SKM-1 treated with dmso at 0.1 percent for 144 hours (cell line): ENCODE measurements around the gene STX3.
"Not testable (repeated sequence)": the region's sequence is repeated elsewhere in the genome, so short reads cannot be mapped to it uniquely, and the experiment has no call there.

Experiments used
- DNase-seq: peaks from one replicate; lab custom pipeline; 2025; ENCODE audit not compliant: unreplicated experiment; lab: John Stamatoyannopoulos, UW

The STX3 gene

DNA sequence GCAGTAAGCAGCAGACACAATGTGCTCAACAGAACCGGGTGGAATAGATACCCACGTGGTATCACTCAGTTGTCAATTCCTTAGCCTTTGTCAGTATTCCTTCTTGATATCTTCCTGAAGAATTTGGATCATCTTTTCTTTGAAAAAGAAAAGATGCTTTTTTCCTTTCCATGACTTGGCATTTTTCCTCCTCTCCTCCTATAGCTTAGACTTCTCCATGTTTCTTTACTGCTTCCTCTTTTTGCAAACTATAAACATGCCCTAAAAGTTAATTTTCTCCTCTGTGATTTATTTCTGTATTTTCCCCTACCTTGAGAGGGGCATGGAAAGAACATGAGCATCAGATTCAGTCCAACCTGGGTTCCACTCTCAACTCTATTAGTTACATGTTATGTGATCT lies 78.4 kb downstream of the STX3 start:
- DNase-seq = no peak

DNA sequence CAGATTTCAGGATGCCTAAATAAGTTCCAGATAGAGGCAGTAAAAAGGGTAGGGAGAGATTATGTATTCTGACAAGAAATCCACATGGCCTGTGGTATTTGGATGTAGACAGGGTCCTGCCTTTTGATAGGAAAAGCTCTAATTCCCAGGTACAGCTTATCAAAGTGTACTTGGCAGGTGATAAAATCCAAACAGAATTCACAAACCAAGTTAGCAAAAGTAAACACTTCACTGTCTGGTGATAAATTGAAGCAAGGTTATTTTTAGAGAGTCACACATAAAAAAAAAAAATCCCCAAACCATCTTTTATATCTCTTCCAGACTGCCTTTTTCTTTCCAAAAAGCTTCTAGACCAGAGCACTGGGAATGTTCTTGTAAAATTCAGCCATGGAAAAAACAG lies 84.4 kb downstream of the STX3 start:
- no peak for DNase-seq

DNA sequence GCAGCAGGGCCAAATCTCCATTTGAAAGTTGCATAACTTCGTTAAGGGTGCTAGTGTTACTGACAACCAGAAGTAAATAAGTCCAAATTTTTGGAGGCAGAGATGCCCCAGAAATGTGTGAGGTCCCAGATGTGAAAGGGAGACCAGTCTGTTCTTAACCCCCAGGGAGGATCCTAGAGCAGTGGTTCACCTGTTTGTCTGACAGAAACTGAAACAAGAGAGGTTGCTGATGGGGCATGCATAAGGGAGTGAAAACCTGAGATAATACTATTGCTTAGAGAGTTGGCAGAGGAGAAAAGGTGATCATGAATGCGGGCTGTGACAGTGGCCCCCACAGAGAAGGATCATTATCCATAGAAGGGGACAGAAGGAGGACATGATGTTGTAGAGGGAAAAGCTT lies 86.3 kb downstream of the STX3 start:
- no peak for DNase-seq

DNA sequence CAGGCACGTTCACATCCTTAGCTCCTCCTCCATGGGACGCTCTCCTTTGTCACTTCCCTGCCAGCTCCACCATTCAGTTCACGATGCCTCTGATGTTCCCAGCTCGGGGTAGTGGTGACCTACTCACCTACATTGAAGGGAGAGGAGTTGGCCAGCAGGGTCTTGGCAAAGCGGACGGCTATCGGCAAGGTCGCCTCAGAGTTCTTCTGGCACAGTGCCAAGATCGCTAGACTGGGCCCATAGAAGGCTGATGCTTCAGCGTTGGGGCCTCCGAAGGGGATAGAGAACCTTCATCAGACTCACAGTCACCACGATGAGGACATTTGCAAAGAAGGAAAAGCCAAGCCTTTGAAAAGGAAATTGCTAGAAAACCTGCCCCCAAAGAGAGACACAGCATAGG lies 87.1 kb downstream of the STX3 start:
- no peak for DNase-seq

DNA sequence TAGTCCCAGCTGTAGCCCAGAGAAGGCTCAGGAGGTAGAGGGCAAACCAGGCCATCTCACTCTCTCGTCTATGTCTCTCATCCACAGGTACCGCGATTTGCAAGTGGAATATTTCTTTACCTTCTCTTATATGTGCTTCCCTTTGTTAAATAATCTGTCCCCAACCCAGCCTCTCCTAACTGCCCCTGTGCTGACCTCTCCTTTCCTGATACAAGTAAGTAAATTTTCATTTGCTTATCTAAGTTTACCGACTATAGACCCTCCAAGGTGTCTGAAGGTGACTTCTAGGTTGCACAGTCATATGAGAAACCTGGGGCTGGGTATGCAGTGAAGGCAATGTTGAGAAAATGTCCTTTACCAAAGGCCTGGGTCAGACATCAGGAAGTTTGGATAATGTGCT lies 90.2 kb downstream of the STX3 start, which contains the start of gene CBLIF:
CBLIF (minus strand) TSS at position 101 of the 400 bp plus-strand sequence; CDS start at position 55, 46 bp downstream.
- no peak for DNase-seq

DNA sequence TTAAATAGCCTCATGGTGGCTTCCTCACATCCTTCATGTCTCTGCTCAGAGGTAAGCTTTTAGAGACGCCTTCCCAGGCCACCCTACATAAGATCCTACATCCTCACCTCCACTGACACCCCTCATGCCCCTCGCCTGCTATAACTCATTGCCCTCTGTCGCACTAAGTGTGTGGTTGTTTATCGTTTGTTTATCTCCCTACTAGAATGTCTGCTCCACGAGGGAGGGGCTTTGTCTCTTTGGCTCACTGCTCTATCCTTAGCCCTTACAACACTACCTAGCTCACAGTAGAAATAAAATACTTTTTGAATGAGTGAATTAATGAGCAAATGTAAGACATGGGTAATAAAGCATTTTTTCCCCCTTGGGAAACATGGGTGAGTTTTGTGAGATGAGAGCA lies 91.4 kb downstream of the STX3 start:
- no peak for DNase-seq

DNA sequence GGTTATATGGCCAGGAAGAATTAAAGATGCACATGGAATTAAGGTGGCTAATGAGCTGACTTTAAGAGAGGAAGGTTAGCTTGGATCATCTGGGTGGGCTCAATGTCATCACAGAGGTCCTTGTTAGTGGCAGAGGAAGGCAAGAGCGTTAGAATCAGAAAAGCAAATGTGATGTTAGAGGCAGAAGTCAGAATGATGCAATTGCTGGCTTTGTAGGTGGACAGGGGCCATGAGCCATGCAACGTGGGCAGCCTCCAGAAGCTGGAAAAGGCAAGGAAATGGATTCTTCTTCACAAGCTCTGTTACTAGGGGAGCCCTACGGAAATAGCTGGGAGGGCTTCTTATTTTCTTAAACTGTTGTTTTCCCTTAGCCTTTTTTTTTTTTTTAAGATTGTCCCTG lies 92.5 kb downstream of the STX3 start:
- DNase-seq = no peak

DNA sequence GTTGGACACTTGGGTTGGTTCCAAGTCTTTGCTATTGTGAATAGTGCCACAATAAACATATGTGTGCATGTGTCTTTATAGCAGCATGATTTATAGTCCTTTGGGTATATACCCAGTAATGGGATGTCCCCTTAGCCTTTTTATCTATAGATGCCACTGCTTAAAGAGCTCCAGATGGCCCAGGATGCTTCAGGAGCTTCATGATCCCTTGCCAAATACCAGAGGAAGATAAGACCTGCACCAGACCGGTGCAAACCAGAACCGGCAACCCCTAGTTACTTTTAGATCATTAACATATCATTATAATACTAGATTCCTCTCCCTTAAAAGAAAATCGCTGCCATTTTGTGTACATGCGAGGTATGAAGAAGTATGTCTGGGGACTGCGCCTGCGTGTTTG lies 93.3 kb downstream of the STX3 start:
- DNase-seq = not testable (repeated sequence)

DNA sequence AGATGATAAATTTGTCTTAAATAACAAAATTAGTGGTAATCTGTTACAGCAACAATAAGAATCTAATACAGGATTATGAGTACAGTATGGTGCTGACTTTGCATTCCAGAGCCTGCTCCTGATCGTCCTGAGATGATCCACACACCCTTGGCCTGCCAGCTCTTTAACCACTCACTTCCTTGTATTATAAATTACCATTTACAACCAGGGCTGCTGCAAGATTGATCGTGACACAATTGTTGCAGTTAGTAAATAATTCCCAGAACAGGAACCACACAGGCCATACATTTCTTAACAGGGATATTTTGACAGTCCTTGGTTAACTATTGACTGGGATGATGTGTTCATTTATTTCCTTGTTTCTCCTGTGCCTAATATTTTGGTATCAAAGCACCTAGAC lies 94.0 kb downstream of the STX3 start:
- DNase-seq = no peak

DNA sequence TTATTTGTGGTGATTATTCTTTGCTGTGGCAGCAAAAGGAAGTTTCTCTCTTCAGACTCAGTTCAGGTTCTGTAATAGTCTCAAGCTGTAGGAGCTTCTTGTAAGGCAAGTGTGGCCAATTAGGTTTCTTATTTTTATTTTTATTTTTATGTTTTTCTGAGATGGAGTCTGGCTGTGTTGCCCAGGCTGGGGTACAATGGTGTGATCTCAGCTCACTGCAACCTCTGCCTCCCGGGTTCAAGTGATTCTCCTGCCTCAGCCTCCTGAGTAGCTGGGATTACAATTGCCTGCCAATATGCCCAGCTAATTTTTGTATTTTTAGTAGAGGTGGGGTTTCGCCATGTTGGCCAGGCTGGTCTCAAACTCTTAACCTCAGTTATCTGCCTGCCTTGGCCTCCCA lies 94.4 kb downstream of the STX3 start:
- DNase-seq = not testable (repeated sequence)

DNA sequence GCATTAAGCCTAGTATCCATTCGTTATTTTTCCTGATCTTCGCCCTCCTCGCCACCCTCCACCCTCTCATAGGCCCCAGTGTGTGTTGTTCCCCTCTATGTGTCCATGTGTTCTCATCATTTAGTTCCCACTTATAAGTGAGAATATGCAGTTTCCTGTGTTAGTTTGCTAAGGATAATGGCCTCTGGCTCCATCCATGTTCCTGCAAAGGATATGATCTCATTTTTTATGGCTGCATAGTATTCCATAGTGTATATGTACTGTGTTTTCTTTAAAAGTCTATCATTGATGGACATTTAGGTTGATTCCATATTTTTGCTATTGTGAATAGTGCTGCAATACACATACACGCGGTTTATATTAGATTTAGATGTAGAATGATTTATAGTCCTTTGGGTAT lies 96.2 kb downstream of the STX3 start:
- not testable (repeated sequence) for DNase-seq

DNA sequence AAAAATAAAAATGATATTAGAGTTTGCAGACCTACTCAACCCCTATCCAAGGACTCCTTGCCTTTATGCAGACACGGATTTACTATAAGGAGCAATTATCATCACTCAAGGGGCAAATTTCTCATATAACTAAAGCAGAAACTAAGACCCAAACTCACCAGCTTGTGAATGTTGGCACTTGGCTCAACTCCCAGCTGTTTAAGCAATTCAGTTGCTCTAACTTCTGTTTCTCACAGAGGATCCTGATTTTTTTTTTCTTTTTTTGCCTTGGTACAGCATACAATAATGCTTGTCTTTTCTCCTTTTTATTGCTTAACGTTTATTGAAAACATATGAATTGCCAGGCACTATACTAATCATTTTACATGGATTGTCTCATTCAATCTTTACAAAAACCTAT lies 99.7 kb downstream of the STX3 start:
- DNase-seq = no peak
